GM12874 (cell line): ENCODE measurements around the gene TRABD2B.

Experiments used
- CTCF ChIP-seq: IDR thresholded peaks from 2 replicates; pipeline ENCODE4 v1.5.1; 2011; ENCODE audit warnings: low read depth, mild to moderate bottlenecking, control low read depth, low read length, moderate library complexity; ENCODE audit not compliant: insufficient read depth

The TRABD2B gene

GRCh38 chr1:47918257-47918867 lies 78.8 kb downstream of the TRABD2B start:
- no peak for TF ChIP-seq CTCF

GRCh38 chr1:47917687-47918086 lies 79.5 kb downstream of the TRABD2B start:
- no peak for TF ChIP-seq CTCF

DNA sequence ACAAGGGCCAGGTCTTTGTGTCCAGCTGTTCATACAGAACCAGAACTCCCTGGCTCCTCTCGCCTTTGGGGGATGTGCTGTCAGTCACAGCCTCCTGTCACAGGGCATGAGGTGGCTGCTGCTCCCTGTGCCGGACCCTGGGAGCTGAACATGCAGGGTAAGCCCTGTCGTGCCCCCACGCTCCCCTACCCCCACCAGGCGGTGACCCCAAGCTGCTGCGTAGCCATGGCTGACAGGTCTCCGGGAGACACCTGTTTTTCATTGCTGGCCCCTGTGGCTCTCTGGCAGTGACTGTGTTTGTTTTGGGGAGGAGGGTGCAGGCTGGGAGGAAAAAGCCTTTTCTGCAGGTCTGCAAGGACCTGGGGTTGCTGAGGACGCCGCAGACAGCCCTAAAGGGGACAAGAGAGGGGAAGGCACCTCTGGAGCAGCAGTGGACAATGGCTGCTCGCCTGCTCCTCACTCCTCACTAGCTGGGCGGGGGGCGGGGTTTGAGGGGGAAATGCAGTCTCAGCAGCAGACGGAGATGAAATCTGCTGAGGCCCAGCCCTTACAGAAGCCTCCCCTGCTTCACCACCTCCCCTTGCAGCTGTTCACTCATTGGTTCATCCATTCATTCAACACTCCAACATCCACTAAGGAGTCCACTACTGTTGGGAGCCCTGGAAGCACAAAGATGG lies 81.4 kb downstream of the TRABD2B start:
- no peak for TF ChIP-seq CTCF

DNA sequence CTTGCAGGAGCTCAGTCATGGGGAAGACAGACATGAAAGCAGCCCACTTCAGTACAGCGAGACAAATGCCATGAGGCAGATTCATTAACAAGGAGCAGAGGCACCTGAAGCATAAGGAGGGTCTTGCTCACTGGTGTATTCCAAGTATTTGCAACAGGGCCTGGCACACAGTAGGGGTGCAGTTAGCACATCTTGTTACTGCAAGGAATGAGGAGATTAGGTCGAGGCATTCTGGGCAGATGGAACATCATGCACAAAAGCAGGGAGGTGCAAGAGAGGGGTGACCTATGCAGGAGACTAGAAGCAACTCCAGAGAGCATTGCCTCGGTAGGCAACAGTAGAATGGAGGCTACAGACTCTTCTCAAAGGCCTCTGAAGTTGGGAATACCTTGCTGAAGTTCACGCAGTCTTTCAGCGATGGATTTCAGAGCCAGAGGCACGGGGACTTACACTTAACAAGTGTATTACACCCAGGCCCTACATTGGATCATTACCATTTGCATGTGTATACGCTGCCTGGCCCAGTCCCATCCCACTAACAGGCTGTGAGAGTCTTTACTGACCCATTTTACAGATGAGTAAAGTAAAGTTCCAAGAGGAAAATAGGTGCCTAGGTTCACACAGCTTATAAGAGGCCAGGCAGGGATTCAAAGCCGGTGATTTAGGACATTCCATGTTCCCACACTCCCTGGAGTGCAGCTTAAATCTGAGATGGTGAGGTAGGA lies 82.1 kb downstream of the TRABD2B start:
- TF ChIP-seq CTCF, result no peak

- no peak for TF ChIP-seq CTCF
Measured at GRCh38 chr1:47914218-47914938, 82.8 kb downstream of the TRABD2B start.

DNA sequence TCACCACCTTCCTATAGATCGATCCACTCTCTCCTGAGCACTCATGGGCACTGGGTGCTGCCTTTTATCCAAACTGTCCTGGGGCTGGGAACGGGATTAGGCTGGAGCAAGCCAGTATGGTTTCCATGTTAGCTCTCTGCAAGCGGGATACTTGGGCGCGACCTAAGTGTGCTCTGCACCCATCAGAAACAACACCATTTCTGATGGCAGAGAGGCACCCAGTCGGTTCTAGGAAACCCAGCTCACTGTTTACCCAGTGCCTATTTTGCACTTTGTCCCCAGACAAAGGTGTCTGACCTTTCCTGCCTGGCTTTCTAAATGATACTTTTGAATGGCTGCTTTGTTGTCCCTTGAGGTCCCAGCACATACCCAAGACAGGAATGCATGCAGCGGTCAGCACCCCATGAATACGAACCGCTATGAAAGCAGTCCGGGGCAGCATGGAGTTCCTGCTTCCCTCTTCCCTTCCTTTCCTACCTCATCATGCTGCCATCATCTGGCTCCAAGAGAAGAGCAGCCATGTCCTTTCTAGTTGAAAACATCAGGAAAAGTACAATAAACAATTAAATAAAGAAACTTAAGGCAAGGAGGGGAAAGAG lies 83.9 kb downstream of the TRABD2B start:
- TF ChIP-seq CTCF, result no peak

GRCh38 chr1:47912756-47913155 lies 84.4 kb downstream of the TRABD2B start:
- TF ChIP-seq CTCF, result no peak
